Measurements from ENCODE around the gene GRIK3. TPM values are rescaled to one million over a fixed set of nuclear protein-coding genes. Genes with fewer than 3 reads are reported as not detected.
"Not testable (repeated sequence)": the region's sequence is repeated elsewhere in the genome, so short reads cannot be mapped to it uniquely, and the experiment has no call there.

GRIK3 gene
- under 1 TPM in 1 of 6 experiments, not detected in 5; 0.07 TPM for total RNA-seq
- long read RNA-seq = 0 reads

DNA sequence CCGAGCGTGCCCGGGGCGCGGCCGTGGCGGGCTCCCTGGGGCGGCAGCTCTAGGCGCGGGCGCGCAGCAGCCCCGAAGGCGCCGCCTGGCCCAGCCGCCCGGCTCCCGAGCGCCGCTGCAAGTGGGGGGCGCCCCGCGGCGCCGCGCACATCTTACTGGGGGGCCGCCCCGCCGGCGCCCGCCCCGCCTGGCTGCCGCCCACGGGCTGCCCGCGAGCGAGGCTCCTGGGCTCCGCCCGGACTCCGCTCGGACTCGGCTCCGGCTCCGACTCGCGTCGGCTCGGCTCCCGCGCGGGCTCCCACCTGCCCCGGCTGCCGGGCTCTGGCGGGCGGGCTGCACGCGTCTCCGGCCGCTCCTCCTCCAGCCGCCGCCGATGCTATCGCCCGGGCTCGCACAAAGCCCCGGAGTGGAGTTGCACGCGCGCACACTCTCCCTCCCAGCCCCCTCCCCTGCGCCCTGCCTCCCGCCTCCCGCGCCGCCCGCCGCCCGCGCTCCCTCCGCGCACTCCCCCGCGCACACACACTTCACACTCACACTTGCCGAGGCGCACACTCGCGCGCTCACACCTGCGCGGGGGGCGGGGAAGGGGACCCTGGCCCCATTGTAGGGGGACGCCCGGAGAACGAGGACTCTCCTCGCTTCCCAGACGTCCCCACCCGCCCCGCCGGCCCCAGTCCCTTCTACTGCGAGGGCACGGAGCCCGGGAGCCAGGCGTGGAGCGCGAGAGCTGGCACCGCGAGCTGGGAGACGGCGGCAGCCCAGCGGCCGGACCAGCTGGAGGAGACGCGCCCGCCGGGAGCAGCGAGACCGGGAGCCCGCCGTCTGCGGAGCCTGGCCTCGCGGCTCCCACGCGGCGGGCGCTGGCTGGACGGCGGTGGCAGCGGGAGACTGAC lies at the start of gene GRIK3:
GRIK3 (minus strand) TSS at position 395 of the 893 bp plus-strand sequence. CDS start 407 bp downstream, outside the sequence.
- 11% methylated on average over 12 of the region's 128 CpGs for WGBS (ENCODE audit: insufficient coverage, low coverage, low lambda C conversion rate, missing lambda C conversion rate)
- intact Hi-C loops (cut with DNase I) = no loop called here
- Histone ChIP-seq H3K4me1 (no peaks in the 10 kb centered on the region), H3K27ac (no peak within 1 kb of the TSS), H3K36me3 (no peaks in the 10 kb centered on the region), H3K27me3 (peaks cover 0 to 18% of the 10 kb centered on the region in 2 donors), H3K9me3 (no peaks in the 10 kb centered on the region), H3K4me3 (no peak within 1 kb of the TSS)
- DNase-seq = no peak
- no peak for TF ChIP-seq POLR2A (IDR thresholded peaks at IDR 0.05)
- TF ChIP-seq, protein P1, sequence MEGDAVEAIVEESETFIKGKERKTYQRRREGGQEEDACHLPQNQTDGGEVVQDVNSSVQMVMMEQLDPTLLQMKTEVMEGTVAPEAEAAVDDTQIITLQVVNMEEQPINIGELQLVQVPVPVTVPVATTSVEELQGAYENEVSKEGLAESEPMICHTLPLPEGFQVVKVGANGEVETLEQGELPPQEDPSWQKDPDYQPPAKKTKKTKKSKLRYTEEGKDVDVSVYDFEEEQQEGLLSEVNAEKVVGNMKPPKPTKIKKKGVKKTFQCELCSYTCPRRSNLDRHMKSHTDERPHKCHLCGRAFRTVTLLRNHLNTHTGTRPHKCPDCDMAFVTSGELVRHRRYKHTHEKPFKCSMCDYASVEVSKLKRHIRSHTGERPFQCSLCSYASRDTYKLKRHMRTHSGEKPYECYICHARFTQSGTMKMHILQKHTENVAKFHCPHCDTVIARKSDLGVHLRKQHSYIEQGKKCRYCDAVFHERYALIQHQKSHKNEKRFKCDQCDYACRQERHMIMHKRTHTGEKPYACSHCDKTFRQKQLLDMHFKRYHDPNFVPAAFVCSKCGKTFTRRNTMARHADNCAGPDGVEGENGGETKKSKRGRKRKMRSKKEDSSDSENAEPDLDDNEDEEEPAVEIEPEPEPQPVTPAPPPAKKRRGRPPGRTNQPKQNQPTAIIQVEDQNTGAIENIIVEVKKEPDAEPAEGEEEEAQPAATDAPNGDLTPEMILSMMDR (IDR thresholded peaks at IDR 0.05) = no peak
- no peak for ATAC-seq

DNA sequence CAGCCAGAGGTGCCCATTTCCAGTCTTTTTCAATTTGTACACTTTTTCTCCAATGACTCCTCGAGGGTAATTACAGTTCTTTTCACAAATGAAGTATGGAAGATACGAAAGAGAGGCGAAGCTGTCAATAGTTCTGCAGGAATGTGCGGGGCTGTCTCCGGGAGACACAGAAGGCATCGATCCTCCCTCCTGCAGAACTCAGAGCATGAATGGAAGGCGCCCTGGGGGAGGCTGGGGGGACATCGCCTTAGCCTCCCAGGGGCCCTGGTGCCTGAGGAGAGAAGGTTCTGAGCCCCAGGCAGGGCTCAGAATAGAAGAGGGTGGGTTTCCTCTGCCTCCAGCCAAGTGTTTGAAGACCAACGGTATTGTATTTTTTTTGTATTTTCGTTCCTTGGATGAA lies 49.7 kb upstream of the GRIK3 start:
- DNase-seq (no peak), ATAC-seq (no peak)
- intact Hi-C loops (cut with DNase I) = no loop called here
- no peaks in the 10 kb centered on the region for H3K9me3 ChIP-seq
- no peaks in the 10 kb centered on the region for H3K36me3 ChIP-seq
- H3K27ac ChIP-seq = no peak overlapping the region
- TF ChIP-seq POLR2A (IDR thresholded peaks at IDR 0.05) = no peak
- TF ChIP-seq, protein P1 (IDR thresholded peaks at IDR 0.05) = no peak
- H3K4me3 ChIP-seq = no peak overlapping the region
- H3K27me3 ChIP-seq = no peaks in the 10 kb centered on the region
- 54% methylated on average over 6 of the region's 10 CpGs for WGBS (ENCODE audit: insufficient coverage, low coverage, low lambda C conversion rate, missing lambda C conversion rate)
- H3K4me1 ChIP-seq = no peaks in the 10 kb centered on the region

DNA sequence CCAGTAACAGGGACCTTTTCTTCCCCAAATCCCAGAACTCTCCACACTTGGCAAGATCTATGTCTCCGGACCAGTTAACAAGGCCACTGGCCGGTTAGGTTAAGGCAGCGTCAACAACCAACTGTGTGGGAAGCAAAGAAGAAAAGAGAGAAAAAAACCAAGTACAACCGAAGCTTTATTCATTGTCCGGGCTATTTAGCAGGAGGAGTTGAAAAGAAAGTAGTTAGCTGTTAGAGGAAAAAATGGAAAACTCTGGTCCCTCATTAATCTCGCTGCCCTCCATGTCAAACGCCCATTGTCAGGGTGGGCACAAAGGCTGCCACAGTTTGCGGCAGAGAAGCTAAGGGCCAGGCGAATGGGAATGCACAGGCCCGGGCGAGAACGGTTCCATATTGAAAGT lies 49.3 kb upstream of the GRIK3 start:
- no peak overlapping the region for H3K4me3 ChIP-seq
- ATAC-seq (no peak), DNase-seq (no peak)
- no peaks in the 10 kb centered on the region for H3K4me1 ChIP-seq
- no peaks in the 10 kb centered on the region for H3K9me3 ChIP-seq
- WGBS (ENCODE audit: insufficient coverage, low coverage, low lambda C conversion rate, missing lambda C conversion rate) = 69% methylated on average over 12 of the region's 12 CpGs
- H3K27me3 ChIP-seq = no peaks in the 10 kb centered on the region
- intact Hi-C loops (cut with DNase I) = no loop called here
- no peaks in the 10 kb centered on the region for H3K36me3 ChIP-seq
- TF ChIP-seq, protein P1 (IDR thresholded peaks at IDR 0.05) = no peak
- no peak for TF ChIP-seq POLR2A (IDR thresholded peaks at IDR 0.05)
- no peak overlapping the region for H3K27ac ChIP-seq

DNA sequence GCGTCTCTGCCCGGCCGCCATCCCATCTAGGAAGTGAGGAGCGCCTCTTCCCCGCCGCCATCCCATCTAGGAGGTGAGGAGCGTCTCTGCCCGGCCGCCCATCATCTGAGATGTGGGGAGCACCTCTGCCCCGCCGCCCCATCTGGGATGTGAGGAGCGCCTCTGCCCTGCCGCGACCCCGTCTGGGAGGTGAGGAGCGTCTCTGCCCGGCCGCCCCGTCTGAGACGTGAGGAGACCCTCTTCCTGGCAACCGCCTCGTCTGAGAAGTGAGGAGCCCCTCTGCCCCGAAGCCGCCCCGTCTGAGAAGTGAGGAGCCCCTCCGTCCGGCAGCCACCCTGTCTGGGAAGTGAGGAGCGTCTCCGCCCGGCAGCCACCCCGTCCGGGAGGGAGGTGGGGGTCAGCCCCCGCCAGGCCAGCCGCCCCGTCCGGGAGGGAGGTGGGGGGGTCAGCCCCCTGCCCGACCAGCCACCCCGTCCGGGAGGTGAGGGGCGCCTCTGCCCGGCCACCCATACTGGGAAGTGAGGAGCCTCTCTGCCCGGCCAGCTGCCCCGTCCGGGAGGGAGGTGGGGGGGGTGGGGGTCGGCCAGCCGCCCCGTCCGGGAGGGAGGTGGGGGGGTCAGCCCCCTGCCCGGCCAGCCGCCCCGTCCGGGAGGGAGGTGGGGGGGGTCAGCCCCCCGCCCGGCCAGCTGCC lies 46.1 kb upstream of the GRIK3 start:
- ATAC-seq; DNase-seq; H3K27ac ChIP-seq; H3K9me3 ChIP-seq; H3K27me3 ChIP-seq; H3K36me3 ChIP-seq; intact Hi-C loops (cut with DNase I); H3K4me1 ChIP-seq; H3K4me3 ChIP-seq: not testable (repeated sequence)
- WGBS (ENCODE audit: insufficient coverage, low coverage, low lambda C conversion rate, missing lambda C conversion rate) = no CpG with 5 or more reads among the region's 54 CpGs

DNA sequence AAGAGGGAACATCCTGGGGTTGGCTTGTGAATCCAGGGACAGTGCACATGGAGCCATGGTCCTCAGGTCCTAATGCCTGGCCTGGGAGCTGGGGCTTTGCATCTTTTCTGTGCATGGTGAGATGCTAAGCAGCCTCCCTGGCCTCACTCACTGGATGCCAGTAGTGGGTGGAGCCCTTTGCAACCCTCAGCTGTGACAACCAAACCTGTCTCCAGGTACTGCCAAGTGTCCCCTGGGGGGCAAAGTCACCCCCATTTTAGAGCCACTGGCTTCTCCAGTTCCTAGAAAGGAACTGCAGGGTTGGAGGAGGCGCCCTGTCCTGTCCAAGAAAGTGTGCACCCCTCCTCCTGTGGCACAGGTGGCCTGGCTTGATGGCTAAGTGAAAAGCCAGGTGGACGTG lies 44.6 kb upstream of the GRIK3 start:
- ATAC-seq = no peak
- Histone ChIP-seq H3K4me1 (no peaks in the 10 kb centered on the region), H3K27ac (no peak overlapping the region), H3K36me3 (no peaks in the 10 kb centered on the region), H3K9me3 (no peaks in the 10 kb centered on the region), H3K27me3 (no peaks in the 10 kb centered on the region), H3K4me3 (no peak overlapping the region)
- DNase-seq = no peak
- intact Hi-C loops (cut with DNase I) = no loop called here
- 22% methylated on average over 1 of the region's 2 CpGs for WGBS (ENCODE audit: insufficient coverage, low coverage, low lambda C conversion rate, missing lambda C conversion rate)
- TF ChIP-seq, protein P1 (IDR thresholded peaks at IDR 0.05) = no peak

Measured in right lobe of liver (tissue), 6 donors.